GM21737 (cell line): Measurements from ENCODE around the gene TPK1.

Experiments
- ATAC-seq: cut with Tn5 transposase; IDR thresholded peaks from one replicate; pipeline ENCODE4 v1.9.1; 2021; ENCODE audit warnings: mild to moderate bottlenecking, moderate library complexity; ENCODE audit not compliant: unreplicated experiment

TPK1 gene

DNA sequence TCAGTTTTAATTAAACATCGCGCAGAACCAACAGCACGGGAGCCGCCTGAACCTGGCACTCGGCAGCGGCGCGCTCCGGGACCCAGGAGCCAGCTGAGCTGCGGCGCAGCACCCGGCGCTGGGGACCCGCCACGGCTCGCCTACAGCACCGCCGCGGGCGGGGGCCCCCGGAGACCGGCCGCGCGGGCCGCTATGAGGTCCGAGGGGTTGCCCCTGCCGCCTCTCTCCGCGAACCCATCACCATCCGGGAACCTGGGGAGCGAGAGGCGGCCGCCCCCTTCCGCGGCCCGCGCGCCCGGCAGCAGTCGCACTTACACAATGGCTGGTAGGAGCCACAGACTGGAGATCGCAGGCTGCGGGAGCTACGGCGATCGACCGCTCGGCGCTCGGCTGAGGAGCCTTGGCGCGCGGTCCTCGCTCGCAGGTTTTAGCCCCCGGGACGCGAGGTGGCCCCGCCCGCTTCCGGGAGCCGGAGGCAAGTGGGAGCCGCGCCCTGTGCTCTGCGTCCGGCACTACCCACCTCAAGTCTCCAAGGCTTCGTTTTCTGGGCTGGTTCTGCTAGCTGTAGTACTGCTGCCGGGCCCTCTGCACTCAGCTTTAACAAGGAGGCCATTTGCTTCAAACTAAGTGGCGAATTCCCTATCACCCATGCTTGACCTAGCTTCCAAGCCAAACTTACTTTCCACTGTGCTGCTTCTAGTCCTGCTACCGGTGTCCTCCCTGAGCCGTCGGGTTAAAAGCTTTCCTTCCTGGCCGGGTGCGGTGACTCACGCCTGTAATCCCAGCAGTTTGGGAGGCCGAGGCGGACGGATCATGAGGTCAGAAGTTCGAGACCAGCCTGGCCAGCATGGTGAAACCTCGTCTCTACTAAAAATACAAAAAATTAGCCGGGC, at the start of gene TPK1:
TPK1 (minus strand) TSS at position 402 of the 893 bp plus-strand sequence. CDS start 451 bp downstream, outside the sequence.
- ATAC-seq, result peak; percentile 87

DNA sequence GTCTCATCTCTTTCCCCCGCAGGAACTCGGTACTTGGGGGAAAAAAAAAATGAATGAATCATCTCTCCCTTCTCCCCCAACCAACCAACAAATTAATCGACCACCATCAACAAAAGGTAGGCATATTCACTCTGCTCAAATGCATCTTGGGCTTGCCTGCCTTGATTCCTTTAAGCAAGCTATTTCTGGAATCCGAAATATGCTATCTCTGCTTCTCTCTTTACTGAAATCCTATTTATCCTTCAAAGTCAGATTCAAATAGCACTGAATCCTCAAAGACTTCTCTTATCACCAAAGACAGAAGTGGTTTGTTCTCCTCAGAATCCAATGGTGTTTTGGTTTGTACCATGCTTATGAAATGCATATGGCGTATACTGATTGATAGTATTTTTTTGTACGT, 49.6 kb upstream of the TPK1 start:
- ATAC-seq, result no peak

DNA sequence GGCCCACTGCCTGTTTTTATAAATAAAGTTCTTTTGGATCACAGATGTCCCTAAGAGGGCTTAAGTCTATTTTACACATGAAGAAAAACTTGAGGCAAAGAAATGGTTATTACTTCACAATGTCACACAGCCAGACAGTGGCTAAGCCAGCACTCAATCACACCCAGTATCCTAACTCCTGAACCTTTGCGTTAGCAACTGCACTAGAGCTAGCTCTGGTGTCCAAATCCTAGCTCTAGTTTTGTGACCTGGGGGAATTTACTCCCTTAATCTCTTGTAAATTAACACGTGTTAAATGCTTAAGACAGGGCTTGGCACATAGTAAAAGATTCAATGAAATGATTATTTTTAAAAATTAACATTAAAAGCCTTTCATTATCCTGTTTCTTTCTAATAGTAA, 49.0 kb upstream of the TPK1 start:
- no peak for ATAC-seq

DNA sequence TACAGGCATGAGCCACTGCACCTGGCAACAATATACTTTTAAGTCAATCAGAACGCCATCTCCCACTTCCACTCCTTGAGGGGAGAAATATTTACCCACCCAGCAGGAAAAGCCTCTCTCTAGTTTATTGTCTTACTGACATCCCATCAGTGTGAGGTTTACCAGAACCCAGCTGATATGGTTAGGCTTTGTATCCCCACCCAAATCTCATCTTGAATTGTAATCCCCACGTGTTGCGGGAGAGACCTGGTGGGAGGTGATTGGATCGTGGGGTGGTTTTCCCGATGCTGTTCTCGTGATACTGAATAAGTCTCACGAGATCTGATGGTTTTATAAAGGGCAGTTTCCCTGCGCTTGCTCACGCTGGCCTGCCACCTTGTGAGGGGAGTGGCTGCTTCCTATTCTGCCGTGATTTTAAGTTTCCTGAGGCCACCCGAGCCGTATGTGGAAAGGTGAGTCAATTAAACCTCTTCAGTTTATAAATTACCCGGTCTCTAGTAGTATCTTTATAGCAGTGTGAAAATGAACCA, 37.5 kb upstream of the TPK1 start:
- ATAC-seq, result no peak

DNA sequence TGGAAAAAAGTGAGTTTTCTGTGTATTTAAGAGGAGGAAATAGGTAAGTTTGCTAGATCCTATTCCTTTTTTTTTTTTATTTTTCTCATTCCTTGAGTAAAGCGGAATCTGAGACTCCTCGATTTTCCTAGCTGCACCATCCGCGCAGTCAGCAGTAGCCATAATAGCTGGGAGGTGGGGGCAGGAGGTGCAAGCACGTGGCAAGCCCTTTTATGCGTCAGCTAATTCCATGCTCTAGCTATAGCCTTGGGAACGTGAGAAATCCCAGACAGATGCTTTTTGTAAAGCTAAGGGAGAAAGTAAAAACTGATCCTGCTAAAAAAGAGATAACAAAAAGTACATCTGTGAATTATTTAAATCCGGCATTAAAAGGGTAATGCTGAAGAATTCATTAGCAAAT, 33.2 kb upstream of the TPK1 start:
- no peak for ATAC-seq

DNA sequence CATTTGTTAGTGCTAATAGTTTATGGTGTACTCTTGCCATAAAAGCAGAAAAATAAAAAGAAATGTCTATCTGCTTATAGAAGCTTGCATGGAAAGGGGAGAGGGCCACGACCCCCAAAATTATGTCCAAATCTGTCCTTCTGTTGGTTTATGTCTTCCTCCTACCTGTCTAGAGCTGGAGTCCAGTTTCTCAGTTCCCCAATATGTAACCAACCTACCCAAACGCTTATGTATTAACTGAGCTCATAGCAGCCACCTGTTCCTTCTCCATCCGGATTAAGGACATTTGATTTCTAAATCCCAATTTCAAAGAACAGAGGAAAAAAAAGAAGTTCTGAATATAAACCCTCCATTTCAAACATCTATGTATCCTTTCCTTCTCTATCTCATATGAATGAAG, 30.3 kb upstream of the TPK1 start:
- no peak for ATAC-seq

DNA sequence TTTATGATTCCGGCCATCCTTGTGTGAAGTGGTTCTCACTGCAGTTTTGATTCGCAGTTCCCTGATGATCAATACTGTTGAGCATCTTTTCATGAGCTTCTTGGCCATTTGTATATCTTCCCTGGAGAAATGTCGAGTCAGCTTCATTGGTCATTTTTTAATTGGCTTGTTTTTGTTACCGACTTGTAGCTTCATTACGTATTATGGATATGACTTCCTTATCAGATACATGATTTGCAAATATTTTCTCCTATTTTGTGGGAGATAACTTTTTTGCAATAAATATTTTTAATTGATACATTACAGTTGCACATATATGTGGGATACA, 27.4 kb upstream of the TPK1 start:
- no peak for ATAC-seq

DNA sequence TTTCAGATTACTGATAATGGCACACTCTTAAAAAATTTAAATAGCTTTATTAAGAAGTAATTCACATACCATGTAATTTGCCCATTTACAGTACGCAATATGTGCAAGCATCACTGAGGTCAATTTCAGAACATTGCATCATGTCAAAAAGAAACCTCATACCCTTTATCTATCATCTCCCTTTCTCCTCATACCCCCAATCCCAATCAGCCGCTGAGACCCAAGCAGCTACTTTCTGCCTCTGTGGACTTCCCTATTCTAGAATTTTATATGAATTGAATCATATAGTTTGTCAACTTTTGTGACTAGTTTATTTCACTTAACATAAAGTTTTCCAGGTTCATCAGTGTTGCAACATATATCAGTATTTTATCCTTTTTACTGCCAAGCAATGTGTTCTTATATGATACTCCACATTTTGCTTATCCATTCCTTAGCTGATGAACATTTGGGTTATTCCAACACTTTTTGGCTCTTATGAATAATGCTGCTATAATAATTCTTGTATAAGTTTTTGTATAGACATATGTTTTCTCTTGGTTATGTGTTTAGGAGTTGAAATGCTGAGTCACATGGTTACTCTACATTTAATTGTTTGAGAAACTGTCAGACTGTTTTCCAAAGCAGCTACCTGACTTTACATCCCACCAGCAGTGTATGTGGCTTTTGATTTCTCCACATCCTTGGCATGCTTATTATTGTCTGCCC, 26.9 kb upstream of the TPK1 start:
- ATAC-seq, result no peak

DNA sequence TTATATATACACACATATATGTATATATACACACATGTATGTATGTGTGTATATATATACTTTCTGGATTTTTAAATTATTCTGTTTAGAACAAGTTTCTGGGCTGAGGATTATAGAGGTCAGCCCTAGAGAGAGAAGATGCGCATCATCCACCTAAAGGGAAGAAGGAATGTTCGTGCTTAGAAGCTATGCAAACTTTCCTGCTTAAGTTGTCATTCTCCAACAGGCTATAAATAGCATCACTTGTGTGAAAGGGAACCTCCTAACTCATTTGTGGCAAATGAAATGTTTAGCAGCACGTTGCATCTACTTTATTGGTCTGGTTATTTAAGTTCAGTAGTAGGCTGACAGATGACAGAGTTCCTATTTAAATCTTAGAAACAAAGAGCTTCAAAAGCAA, 23.9 kb upstream of the TPK1 start:
- no peak for ATAC-seq

DNA sequence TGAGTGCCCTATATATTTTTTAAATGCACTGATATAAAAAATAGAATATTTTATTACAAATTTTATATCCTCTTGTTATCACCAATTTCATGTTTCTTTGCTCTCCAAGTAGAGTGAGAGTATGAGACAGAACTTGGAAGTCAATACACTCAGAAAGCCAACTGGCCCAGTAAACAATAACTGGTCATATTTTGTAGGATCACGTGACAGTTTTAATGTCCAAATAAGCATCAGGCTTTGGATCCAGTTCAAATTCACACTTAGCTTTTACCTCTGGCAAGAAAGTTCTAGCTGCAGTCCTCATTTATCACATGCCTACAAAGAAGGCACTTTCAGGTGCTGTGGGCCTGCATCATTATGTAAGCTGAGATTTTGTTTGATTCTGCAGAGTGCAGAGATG, 21.6 kb upstream of the TPK1 start:
- no peak for ATAC-seq

DNA sequence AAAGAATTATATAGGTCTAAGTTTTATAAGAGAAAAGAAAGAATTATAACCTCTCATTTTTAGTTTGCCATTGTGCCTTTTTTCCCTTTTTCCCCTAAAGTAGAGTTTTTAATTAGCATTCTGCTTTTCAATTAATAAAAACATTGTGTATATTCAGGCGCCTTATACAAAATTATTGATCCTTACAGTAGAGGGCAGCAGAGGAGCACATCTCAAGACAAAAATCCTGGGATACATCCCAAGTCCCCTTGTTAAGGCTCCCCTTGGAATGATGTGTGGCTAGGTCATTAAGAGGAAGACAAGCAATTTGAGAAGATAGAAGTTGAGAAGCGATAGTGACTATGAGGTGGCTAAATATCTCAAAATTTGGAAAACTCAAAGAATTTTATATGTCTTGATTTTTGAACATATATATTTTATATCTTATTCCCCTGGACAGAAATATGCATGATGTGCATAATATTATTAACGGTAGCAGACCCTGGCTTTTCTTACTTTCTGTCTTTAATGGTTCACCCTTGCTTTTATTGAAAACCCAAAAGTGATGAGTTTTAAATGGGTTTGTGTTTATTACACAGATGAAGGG, 19.1 kb upstream of the TPK1 start:
- no peak for ATAC-seq

DNA sequence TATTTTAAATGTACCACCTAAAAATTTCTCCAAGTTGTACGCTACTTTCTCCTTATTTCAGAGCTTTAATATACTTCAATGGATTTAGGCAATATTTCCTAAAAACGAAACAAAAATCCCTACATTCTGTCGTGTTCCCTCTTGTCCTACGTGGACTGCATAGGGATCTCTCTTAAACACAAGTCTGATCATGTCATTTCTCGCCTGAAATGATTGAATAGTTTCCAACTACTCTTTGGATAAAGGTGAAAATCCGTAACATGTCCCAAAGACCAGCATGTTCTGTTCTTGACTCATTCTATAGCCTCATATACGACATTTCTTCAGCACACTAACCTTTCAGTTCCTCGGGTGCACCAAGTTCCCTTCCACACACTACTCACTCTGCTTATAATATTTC, 17.7 kb upstream of the TPK1 start:
- ATAC-seq, result no peak

DNA sequence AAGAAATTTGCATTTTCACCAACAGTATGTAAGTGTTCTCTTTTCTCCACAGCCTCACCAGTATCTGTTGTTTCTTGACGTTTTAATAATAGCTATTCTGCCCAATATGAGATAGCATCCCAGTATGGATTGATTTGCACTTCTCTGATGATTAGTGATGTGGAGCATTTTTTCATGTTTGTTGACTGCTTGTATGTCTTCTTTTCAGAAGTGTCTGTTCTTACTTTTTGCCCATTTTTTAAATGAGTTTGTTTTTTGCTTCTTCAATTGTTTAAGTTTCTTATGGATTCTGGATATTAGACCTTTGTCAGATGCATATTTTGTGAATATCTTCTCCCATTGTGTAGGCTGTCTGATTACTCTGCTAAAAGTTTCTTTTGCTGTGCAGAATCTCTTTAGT, 12.2 kb upstream of the TPK1 start:
- ATAC-seq, result no peak

DNA sequence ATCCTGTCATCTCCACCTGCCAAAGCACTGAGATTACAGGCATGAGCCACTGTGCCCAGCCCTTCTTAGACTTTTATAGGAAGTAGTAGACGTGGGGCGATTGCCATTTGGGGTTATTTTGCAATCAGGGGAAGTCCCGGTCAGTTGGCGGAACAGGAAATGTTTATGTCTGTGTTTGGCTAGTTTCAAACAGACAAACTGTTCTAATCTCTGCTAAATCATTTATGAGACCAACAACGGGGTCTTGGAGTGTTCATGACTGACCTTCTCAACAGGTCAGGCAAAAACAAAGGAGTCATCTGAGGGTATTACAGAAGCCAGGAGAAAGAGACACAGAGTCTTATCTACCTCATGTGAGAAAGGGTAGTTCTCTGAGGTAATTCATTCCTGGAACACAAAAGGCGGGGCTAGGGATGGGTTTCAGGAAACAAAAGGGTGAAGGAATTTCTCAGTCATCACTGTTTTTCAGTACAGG, 6.6 kb upstream of the TPK1 start:
- peak; percentile 95 for ATAC-seq

DNA sequence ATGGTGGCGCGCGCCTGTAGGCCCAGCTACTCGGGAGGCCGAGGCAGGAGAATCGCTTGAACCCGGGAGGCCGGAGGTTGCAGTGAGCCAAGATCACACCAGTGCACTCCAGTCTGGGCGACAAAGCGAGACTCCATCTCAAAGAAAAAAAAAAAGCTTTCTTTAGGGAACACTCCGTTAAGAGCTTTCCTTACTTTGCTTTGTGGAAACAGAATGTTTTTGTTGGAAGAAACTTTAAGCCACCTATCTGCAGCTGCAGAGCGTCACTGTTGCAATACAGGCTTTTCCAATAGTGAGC, 641 bp upstream of the TPK1 start:
- ATAC-seq, result no peak

DNA sequence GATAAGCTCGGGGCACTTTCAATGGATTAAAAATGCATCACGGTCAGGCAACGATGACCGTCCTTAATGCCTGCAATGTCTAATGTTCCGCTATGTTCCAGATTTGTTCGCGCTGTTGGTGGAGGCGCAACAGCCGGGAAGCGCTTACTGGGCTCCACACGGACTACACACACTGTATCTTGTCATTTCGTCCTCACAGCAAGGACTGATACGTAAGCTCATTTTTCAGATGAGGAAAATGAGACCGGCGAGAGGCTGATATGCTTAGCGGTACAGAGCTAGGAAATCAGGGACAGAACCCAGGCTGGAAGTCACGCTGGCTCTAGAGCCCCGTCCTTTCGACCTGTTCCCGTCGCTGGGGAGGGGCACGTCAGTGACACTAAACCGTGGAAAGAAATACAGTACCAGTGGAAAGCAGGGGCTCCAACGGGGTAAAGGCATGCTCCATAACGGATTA, 670 bp downstream of the TPK1 start:
- peak; percentile 37 for ATAC-seq

DNA sequence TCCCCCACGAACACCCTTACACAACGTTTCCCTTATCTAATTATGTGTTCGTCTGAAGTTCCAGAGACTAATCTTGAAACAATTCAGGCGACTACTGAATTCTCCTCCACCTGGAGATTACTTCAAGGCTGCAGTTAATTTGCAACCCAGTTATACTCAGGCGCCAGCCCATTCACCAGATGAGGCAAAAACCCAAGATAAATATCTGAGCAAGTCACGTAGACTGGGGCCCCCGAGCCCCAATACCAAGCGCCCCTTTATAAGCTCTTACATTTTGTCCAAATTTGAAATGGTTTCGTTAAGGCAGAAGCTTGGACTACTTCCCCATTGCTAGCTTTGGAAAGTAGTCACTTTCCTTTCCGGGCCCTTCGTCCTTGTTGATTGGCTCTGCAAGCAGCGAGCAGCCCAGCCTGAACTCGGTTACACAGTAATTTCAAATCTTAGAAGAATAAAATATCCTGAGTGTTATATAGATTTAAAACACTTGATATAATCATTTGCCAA, 1.2 kb downstream of the TPK1 start:
- peak; percentile 31 for ATAC-seq

DNA sequence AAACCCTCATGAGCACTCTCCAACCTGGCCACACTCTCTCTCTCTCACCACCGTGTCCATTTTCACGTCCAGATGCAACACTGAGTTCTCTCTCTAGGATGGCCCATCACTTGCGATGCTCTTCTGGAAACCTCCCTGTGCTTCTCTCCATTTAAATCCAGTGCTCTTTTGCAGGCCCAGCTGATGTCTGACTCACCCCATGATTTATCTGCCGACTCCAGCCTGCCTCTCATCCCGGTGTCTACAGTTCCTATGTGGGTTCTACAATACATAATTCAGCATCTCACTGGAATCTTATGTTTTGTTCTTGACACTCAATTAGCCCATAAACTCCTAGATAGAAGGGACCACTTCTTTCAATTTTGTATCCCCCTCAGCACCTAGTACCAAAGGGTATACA, 5.0 kb downstream of the TPK1 start:
- ATAC-seq, result no peak

DNA sequence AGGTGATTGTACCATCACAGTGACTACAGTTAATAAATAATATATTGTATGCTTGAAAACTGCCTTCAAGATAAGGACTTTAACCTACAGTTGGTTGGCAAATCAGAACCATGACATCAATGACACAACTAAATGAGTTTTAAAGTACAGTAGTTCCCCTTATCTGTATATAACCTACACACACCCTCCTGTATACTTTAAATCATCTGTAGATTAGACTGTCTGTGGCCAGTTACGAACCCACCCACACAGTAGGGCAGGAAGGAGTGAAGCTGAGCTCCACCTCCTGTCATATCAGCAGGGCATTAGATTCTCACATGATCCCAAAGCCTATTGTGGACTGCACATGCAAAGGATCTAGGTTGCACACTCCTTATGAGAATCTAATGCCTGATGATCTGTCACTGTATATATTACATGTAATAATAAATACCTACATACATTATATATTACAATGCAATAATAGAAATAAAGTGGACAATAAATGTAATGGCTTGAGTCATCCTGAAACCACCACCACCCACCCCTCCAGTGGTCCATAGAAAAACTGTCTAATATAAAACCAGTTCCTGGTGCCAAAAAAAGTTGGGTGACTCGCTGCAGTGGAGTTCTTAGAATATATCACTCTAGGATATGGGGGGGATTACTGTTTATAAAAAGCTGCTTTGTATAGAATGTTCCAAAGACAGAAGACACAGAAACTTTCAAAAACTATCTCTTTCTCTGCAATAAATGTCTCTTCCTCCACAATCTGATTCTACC, 5.6 kb downstream of the TPK1 start:
- ATAC-seq, result no peak

DNA sequence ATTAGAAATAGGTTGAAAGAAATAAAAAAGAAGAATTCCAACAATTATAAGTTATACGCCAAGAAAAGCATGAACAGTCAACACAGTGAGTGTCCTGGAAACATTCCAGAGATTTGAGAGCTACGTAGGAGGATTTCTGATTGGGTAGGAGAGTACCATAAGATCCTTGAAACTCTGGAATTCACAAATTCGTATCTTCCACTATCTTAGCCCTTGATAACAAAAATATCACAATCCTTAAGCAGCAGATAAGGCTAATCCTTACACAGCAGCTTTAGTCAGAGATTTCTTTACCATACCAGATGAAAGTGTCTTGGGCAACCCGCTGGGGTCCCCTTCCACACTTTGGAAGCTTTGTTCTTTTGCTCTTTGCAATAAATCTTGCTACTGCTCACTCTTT, 8.2 kb downstream of the TPK1 start:
- no peak for ATAC-seq

DNA sequence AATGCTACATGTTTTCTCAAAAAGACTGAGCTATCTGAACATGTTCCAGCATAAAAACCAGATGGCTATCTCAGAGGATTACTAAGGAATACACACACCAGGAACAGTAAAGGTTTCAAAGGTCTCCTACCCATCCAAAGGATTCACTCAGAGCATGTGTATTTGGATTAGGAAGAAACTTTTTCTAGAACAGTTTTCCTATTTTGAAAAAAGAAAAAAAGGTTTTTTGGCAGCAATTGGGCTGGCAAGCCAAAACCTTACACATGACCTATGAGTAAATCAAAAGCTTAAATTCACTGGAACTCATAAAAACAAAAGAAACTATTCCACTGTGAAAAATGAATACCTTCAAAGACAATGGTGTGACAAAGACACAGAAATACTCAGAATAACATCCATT, 9.6 kb downstream of the TPK1 start:
- ATAC-seq, result no peak
